Right lobe of liver (tissue), 4 donors: ENCODE data around the gene UCHL3.

Source experiments
- POLR2A ChIP-seq: fragments of 450-650 bp; IDR thresholded peaks from one replicate; pipeline ENCODE4 v1.6.1; 2017; ENCODE audit warnings: antibody characterized with exemption, mild to moderate bottlenecking
- TF ChIP-seq, protein P1 (sequence below), 4 donors: fragments of 200-600 bp in 3 of 4; fragments of 450-650 bp in 1 of 4; IDR thresholded peaks; one replicate each; pipeline versions ENCODE4 v1.5.1 to v1.8.0; 2016 to 2022; ENCODE audit warnings: antibody characterized with exemption in 4 of 4, mild to moderate bottlenecking in 2 of 4
- donor health status: DM: no; HTN: no; CAD: no.
- donor health status: DM: no; HTN: no; CAD: no.
- donor health status: DM: no; HTN: yes; CAD: no.

DNA sequence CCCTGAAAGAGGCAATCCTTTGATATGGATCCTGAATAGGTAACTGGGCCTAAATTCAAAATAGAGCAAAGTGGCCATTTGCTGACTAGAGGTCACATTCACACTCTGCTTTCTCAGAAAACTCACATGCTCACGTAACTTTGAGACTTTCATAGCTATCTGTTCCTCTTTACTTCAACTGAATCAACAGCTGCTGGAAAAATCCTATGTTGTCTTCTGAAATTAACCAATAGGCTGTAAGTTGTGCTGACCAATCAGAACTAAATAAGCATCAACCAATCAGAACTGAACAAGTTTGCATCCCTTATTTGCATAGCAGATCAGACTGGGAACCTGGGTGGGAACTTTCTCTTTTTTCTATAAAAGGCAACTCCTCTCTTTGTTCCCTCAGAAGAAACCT is 43.6 kb upstream of the UCHL3 start:
- TF ChIP-seq, protein P1, sequence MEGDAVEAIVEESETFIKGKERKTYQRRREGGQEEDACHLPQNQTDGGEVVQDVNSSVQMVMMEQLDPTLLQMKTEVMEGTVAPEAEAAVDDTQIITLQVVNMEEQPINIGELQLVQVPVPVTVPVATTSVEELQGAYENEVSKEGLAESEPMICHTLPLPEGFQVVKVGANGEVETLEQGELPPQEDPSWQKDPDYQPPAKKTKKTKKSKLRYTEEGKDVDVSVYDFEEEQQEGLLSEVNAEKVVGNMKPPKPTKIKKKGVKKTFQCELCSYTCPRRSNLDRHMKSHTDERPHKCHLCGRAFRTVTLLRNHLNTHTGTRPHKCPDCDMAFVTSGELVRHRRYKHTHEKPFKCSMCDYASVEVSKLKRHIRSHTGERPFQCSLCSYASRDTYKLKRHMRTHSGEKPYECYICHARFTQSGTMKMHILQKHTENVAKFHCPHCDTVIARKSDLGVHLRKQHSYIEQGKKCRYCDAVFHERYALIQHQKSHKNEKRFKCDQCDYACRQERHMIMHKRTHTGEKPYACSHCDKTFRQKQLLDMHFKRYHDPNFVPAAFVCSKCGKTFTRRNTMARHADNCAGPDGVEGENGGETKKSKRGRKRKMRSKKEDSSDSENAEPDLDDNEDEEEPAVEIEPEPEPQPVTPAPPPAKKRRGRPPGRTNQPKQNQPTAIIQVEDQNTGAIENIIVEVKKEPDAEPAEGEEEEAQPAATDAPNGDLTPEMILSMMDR (IDR thresholded peaks at IDR 0.05), result no peak
- TF ChIP-seq POLR2A, result no peak
